Loucy (cell line): Measurements from ENCODE around the gene INPP4A.

Experiments used
- EZH2phosphoT487 ChIP-seq: fragments of 200-600 bp; IDR thresholded peaks from 2 replicates; pipeline ENCODE4 v1.6.1; 2018; ENCODE audit warnings: antibody characterized with exemption, mild to moderate bottlenecking, moderate library complexity, borderline replicate concordance
- TF ChIP-seq, protein P1 (sequence below): fragments of 200-600 bp; sonication (generic); conservative IDR thresholded peaks from 2 replicates; pipeline ENCODE4 v1.5.1; 2014; ENCODE audit warnings: mild to moderate bottlenecking, antibody characterized with exemption, low read length

DNA sequence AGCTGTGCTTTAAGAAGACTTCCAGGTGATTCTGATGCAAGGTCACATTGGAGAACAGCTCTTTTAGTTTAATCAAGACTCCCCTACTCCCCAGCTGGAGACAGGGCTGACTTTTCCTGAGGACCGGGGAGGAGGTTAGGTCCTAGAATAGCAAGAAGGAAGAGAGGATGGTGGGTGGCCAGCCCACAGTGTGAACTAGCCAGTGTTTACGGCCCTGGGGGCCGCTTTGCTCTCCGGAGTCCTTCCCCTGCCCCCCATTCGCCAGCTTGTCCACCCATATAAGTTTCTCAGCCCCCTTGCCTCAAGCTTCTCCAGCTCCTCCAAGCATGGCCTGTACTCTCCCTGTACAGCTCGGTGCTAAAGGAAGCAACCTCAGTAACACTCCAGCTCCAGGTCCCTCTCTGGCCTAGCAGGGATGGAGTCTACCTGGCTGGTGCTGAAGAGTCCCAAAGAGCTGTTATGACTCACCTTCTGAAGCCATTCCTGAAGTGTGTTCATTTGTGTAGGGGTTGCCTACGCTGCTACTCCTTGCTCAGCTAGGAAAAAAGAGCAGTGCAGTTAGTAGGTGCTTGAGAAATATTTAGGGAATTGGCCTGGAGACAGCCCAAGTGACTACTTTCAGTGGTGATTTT, 7.9 kb downstream of the INPP4A start:
- TF ChIP-seq, protein P1, sequence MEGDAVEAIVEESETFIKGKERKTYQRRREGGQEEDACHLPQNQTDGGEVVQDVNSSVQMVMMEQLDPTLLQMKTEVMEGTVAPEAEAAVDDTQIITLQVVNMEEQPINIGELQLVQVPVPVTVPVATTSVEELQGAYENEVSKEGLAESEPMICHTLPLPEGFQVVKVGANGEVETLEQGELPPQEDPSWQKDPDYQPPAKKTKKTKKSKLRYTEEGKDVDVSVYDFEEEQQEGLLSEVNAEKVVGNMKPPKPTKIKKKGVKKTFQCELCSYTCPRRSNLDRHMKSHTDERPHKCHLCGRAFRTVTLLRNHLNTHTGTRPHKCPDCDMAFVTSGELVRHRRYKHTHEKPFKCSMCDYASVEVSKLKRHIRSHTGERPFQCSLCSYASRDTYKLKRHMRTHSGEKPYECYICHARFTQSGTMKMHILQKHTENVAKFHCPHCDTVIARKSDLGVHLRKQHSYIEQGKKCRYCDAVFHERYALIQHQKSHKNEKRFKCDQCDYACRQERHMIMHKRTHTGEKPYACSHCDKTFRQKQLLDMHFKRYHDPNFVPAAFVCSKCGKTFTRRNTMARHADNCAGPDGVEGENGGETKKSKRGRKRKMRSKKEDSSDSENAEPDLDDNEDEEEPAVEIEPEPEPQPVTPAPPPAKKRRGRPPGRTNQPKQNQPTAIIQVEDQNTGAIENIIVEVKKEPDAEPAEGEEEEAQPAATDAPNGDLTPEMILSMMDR, result no peak
- TF ChIP-seq EZH2phosphoT487, result no peak
